Heart left ventricle (tissue), 16 donors: ENCODE results near the gene ZNF600. TPM values are rescaled to one million over a fixed set of nuclear protein-coding genes. Genes with fewer than 3 reads are reported as not detected.
"Not testable (repeated sequence)": the region's sequence is repeated elsewhere in the genome, so short reads cannot be mapped to it uniquely, and the experiment has no call there.

Experiments
- ATAC-seq, 4 donors: fragments of 200-7000 bp; cut with Tn5 transposase; one replicate each; pipeline ENCODE4 v1.9.1; 2020 to 2022; ENCODE audit warnings: moderate library complexity in 4 of 4, mild to moderate bottlenecking in 3 of 4, moderate number of reproducible peaks in 1 of 4
- DNase-seq, 5 donors: peaks; one replicate each; pipeline ENCODE4 v3.0.0-alpha.2; 2020
- H3K27ac ChIP-seq, 12 donors: fragments of 200-600 bp; sonication (generic) in 4 of 12; one replicate each; pipeline versions ENCODE4 v1.5.0 to v1.8.0; 2016 to 2022; ENCODE audit warnings: mild to moderate bottlenecking in 2 of 12
- H3K27me3 ChIP-seq, 9 donors: fragments of 200-600 bp; sonication (generic) in 2 of 9; one replicate each; pipeline versions ENCODE4 v1.5.1 to v1.8.0; 2016 to 2022; ENCODE audit warnings: mild to moderate bottlenecking in 3 of 9
- H3K36me3 ChIP-seq, 9 donors: fragments of 200-600 bp; sonication (generic) in 2 of 9; one replicate each; pipeline versions ENCODE4 v1.5.0 to v1.8.0; 2018 to 2022; ENCODE audit warnings: mild to moderate bottlenecking in 2 of 9
- H3K4me1 ChIP-seq, 12 donors: fragments of 200-600 bp; sonication (generic) in 4 of 12; one replicate each; pipeline versions ENCODE4 v1.5.0 to v1.8.0; 2016 to 2022; ENCODE audit warnings: mild to moderate bottlenecking in 3 of 12
- H3K4me3 ChIP-seq, 12 donors: fragments of 200-600 bp; sonication (generic) in 4 of 12; one replicate each; pipeline versions ENCODE4 v1.5.0 to v1.8.0; 2017 to 2022; ENCODE audit warnings: mild to moderate bottlenecking in 9 of 12, moderate library complexity in 4 of 12
- H3K9me3 ChIP-seq, 12 donors: fragments of 200-600 bp; sonication (generic) in 4 of 12; one replicate each; pipeline versions ENCODE4 v1.5.0 to v1.8.0; 2016 to 2022; ENCODE audit warnings: mild to moderate bottlenecking in 1 of 12
- POLR2A ChIP-seq, 2 donors: fragments of 450-650 bp; IDR thresholded peaks; one replicate each; pipeline ENCODE4 v1.6.1; 2017; ENCODE audit warnings: antibody characterized with exemption in 2 of 2, mild to moderate bottlenecking in 2 of 2, moderate library complexity in 2 of 2
- WGBS, 4 donors: extraction: QIAGEN DNeasy Blood & Tissue Kit in 2 of 4; methylation state at CpG; one replicate each; pipeline versions ENCODE4 v1.1.5 to v1.1.7; 2013 to 2018; 5-methylcytosine and 5-hydroxymethylcytosine counted together
- intact Hi-C, 10 donors: fragments of 100-400 bp; cut with DNase I; formaldehyde crosslinking; loops; one replicate each; pipeline versions ENCODE4 v1.11.1 to v1.14.2; 2022
- polyA plus RNA-seq, 2 donors: library from polyadenylated mRNA; stranded (reverse); fragments of 200-250 nt; gene quantifications; one replicate each; pipeline ENCODE4 v1.2.3, GENCODE V29; 2013
- total RNA-seq, 9 donors: library from RNA; depleted of rRNA in 2 of 9; stranded (reverse); fragments of >200 nt in 2 of 9; fragmentation: NEBNext Ultra II Directional in 3 of 9; extraction: Animal tissue kit (Norgen Biotek cat#: 25700) in 3 of 9; gene quantifications; one replicate each; pipeline versions ENCODE4 v1.1.0 to v1.2.4, GENCODE V29; 2016 to 2023
- TF ChIP-seq, protein P1 (sequence below), 12 donors: fragments of 200-600 bp; sonication (generic) in 4 of 12; IDR thresholded peaks; one replicate each; pipeline versions ENCODE4 v1.5.0 to v1.8.0; 2018 to 2022; ENCODE audit warnings: antibody characterized with exemption in 12 of 12, mild to moderate bottlenecking in 5 of 12
- donor health status: ischemic (EF 13 %, LVEDD 7.1; RV severe dilation, severe dysfunction).
- donor health status: healthy with polysubstance abuse.
- donor health status: DM: no; HTN: yes; CAD: no.
- donor health status: DM: no; HTN: no; CAD: no.
- donor health status: ischemic (EF 25% LVEDD 6.9; RV normal size, moderate dysfunction).
- donor health status: ischemic (EF 25% LVEDD 5.7; RV mildly dilated, moderate dysfunction).
- donor health status: healthy.
- donor health status: DM: yes; HTN: yes; CAD: no.
- donor health status: ischemic (EF 35%, LVEDD 5.7; RV mildly dilated, moderate dysfunction).
- donor health status: nonischemic (EF 11% LVEDD 7.7; RV severe dilation, severe dysfunction).
- donor health status: DM: yes; HTN: yes; CAD: no.
- donor health status: PGD.
- donor health status: ischemic (EF 29% LVEDD 5.4; RV normal size, mild dysfunction).
- donor health status: nonischemic (EF 23%, LVEDD 6.1; RV moderate dilation, normal function).

ZNF600 gene
- total and polyA plus RNA-seq, 11 donors: 1.2 to 4.1 (median 2.4) TPM

DNA sequence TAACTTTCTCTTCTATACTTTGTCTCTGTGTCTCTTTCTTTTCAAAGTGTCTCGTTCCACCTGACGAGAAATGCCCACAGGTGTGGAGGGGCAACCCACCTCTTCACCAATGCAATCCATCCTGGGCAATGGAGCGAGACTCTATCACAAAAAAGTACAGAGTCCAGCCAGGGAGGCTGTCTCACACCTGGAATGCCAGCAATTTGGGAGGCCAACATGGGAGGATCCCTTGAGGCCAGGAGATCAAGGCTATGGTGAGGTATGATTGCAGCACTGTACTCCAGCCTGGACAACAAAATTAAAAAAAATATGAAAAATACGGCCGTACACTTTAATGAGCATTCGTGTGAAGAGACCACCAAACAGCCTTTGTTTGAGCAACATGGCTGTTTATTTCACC, 2.8 kb upstream of the ZNF600 start:
- Histone ChIP-seq H3K4me3 (no peak overlapping the region), H3K27me3 (no peaks in the 10 kb centered on the region), H3K27ac (no peak overlapping the region), H3K36me3 (no peaks in the 10 kb centered on the region), H3K9me3 (peaks cover 0 to 7% (median 0%) of the 10 kb centered on the region in 12 donors), H3K4me1 (peaks cover 0 to 18% (median 4%) of the 10 kb centered on the region in 12 donors)
- TF ChIP-seq, protein P1, sequence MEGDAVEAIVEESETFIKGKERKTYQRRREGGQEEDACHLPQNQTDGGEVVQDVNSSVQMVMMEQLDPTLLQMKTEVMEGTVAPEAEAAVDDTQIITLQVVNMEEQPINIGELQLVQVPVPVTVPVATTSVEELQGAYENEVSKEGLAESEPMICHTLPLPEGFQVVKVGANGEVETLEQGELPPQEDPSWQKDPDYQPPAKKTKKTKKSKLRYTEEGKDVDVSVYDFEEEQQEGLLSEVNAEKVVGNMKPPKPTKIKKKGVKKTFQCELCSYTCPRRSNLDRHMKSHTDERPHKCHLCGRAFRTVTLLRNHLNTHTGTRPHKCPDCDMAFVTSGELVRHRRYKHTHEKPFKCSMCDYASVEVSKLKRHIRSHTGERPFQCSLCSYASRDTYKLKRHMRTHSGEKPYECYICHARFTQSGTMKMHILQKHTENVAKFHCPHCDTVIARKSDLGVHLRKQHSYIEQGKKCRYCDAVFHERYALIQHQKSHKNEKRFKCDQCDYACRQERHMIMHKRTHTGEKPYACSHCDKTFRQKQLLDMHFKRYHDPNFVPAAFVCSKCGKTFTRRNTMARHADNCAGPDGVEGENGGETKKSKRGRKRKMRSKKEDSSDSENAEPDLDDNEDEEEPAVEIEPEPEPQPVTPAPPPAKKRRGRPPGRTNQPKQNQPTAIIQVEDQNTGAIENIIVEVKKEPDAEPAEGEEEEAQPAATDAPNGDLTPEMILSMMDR (IDR thresholded peaks at IDR 0.05): no peak
- no peak for DNase-seq
- ATAC-seq: no peak
- 92 to 95% (median 94%) methylated on average over 6 of the region's 6 CpGs for WGBS, 4 donors
- intact Hi-C loops: no loop called here

DNA sequence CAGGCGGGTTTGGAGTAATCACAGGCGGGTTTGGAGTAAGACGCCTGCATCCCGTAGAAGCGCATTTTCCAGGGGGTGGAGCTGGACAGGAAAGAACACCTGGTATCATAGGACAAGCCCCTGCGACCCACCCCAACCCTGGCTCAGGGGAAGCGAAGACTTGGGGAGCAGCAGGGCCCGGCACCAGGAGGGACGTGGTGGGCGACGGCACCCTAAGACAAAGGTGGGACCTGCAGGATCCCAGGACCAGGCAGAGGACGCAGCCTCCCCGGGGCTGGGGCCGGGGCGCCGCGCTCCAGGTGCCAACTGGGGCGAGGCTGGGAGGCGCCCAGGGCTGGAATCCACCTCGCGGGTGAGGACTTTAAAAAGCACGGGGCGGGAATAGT, 520 bp downstream of the ZNF600 start:
- Histone ChIP-seq H3K27me3 (no peaks in the 10 kb centered on the region), H3K4me3 (peak overlapping the region; percentile 15 to 83 (median 69)), H3K36me3 (peaks cover 0 to 5% (median 0%) of the 10 kb centered on the region in 9 donors), H3K4me1 (peaks cover 0 to 18% (median 4%) of the 10 kb centered on the region in 12 donors), H3K9me3 (peaks cover 0 to 3% (median 0%) of the 10 kb centered on the region in 12 donors), H3K27ac (peak overlapping the region in 11 of 12 donors; percentile 38 to 82 (median 59))
- ATAC-seq (peak; percentile 6 to 41 (median 34)), DNase-seq (peak in 3 of 5 donors; percentile 9 to 62 (median 28))
- TF ChIP-seq POLR2A (IDR thresholded peaks at IDR 0.05): no peak
- TF ChIP-seq, protein P1 (IDR thresholded peaks at IDR 0.05): no peak
- WGBS, 4 donors: 4 to 6% (median 5%) methylated on average over 23 of the region's 23 CpGs
- intact Hi-C loops: no loop called here

DNA sequence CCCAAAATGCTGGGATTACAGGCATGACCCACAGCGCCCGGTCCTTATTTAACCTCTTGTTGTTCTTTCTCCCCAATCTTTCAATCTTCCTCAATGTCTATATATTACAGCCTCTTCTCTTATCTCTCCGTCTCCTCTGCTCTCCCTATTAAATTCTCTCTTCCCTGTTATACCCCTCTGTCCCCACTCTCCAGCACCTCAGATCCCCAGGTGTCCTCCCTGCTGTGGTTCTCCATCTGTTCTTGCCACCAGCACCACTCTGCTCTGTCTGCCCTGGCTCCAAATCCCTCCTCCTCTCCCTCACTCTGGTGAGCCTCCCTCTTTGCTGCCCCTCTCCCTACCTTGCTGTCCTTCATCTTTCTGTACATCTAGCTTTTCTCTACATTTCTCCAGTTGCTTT, 1.1 kb downstream of the ZNF600 start:
- Histone ChIP-seq H3K27ac (peak overlapping the region in 1 of 12 donors; percentile 82), H3K4me1 (peaks cover 0 to 18% (median 4%) of the 10 kb centered on the region in 12 donors), H3K4me3 (peak overlapping the region in 4 of 12 donors; percentile 59 to 83 (median 74)), H3K27me3 (no peaks in the 10 kb centered on the region), H3K9me3 (peaks cover 0 to 3% (median 0%) of the 10 kb centered on the region in 12 donors), H3K36me3 (peaks cover 0 to 7% (median 0%) of the 10 kb centered on the region in 9 donors)
- DNase-seq (no peak), ATAC-seq (no peak)
- no peak for TF ChIP-seq POLR2A (IDR thresholded peaks at IDR 0.05)
- TF ChIP-seq, protein P1 (IDR thresholded peaks at IDR 0.05): no peak
- WGBS, 4 donors: 85 to 89% (median 88%) methylated on average over 3 of the region's 3 CpGs
- intact Hi-C loops: no loop called here

DNA sequence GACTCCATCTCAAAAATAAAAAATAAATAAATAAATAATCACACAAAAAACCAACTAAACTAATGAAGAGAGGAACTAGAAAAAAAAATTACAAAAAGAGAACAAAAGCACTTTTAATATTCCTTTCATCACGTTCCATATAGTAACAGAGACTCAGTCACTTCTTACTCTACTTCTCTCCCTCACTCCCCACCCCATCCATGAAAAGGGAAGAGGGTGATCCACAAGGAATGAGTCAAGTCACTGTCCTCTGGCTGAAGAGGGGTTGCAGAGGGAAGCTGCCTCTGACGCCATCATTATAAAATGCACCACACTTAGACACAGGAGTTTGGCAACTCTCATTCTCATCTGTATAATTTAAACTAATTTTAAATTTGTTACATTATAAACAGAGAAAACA, 3.7 kb downstream of the ZNF600 start:
- 77 to 91% (median 84%) methylated on average over 2 of the region's 2 CpGs for WGBS, 4 donors
- Histone ChIP-seq H3K4me1 (peaks cover 0 to 18% (median 4%) of the 10 kb centered on the region in 12 donors), H3K36me3 (peaks cover 0 to 15% (median 7%) of the 10 kb centered on the region in 9 donors)
- intact Hi-C loops, H3K9me3 ChIP-seq, DNase-seq, H3K4me3 ChIP-seq, H3K27me3 ChIP-seq, ATAC-seq, H3K27ac ChIP-seq: not testable (repeated sequence)

DNA sequence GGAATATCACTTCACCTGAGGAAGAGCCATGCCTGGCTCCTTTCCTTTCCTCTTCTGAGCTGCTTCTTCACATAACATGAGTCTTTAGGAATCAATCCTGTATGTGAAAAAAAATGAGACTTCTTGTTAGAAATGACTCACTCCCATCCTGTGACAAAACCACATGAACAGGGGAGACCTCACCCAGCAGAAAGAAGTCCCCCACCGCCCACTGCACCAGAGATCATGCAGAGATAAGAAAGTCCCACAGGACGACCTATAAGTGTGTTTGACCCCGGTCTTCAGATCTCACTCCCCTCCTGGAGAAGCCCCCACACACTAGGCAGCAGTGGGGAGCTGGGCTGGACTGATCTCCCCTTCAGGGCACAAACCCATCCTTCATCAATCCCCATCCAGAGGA, 7.8 kb downstream of the ZNF600 start:
- no peak for ATAC-seq
- Histone ChIP-seq H3K4me1 (no peaks in the 10 kb centered on the region), H3K4me3 (no peak overlapping the region), H3K9me3 (peaks cover 0 to 9% (median 0%) of the 10 kb centered on the region in 12 donors), H3K36me3 (peaks cover 0 to 36% (median 15%) of the 10 kb centered on the region in 9 donors), H3K27ac (no peak overlapping the region), H3K27me3 (no peaks in the 10 kb centered on the region)
- intact Hi-C loops: no loop called here
- DNase-seq: no peak
- whole genome bisulfite sequencing, 4 donors: 63 to 76% (median 71%) methylated on average over 3 of the region's 3 CpGs
- TF ChIP-seq, protein P1 (IDR thresholded peaks at IDR 0.05): no peak
- no peak for TF ChIP-seq POLR2A (IDR thresholded peaks at IDR 0.05)

DNA sequence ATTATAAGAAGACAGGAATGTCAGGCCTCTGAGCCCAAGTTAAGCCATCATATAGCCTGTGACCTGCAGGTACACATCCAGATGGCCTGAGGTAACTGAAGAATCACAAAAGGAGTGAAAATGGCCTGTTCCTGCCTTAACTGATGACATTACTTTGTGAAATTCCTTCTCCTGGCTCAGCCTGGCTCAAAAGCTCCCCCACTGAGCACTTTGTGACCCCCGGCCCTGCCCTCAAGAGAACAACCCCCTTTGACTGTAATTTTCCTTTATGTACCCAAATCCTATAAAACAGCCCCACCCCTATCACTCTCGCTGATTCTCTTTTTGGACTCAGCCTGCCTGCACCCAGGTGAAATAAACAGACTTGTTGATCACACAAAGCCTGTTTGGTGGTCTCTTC, 30.1 kb downstream of the ZNF600 start:
- H3K27ac ChIP-seq, H3K9me3 ChIP-seq, H3K36me3 ChIP-seq, intact Hi-C loops, H3K4me3 ChIP-seq, DNase-seq, ATAC-seq, H3K4me1 ChIP-seq, H3K27me3 ChIP-seq: not testable (repeated sequence)
- 85 to 89% (median 86%) methylated on average over 2 of the region's 2 CpGs for WGBS, 4 donors
